Keratinocyte (primary cell): Measurements from ENCODE around the gene GOLGA8Q. TPM values are rescaled to one million over a fixed set of nuclear protein-coding genes. Genes with fewer than 3 reads are reported as not detected.
"Not testable (repeated sequence)": the region's sequence is repeated elsewhere in the genome, so short reads cannot be mapped to it uniquely, and the experiment has no call there.

ENCODE experiments used
- DNase-seq: peaks from one replicate; pipeline ENCODE4 v3.0.0-alpha.2; 2011; ENCODE audit warnings: low read depth, missing footprints, low spot score
- FAIRE-seq: peaks from 2 replicates; lab custom pipeline; 2011; peaks lifted over from hg19 to GRCh38; lab: Jason Lieb, UNC
- H2AFZ ChIP-seq: 2 replicates; pipeline ENCODE4 v1.6.0; 2012; ENCODE audit warnings: low read length, control low read depth, inconsistent platforms; ENCODE audit not compliant: control insufficient read depth
- H3K27ac ChIP-seq: 2 replicates; pipeline ENCODE4 v1.5.1; 2011; ENCODE audit warnings: low read length; ENCODE audit not compliant: control insufficient read depth, insufficient read depth
- H3K27me3 ChIP-seq: 3 replicates; pipeline ENCODE4 v1.6.0; 2011; ENCODE audit warnings: low read length; ENCODE audit not compliant: control insufficient read depth, insufficient read depth; ENCODE audit errors: extremely low read depth
- H3K36me3 ChIP-seq, 2 experiments: 2 replicates in 1 of 2; 3 replicates in 1 of 2; pipeline ENCODE4 v1.5.1; 2011; ENCODE audit warnings: low read length in 2 of 2, mild to moderate bottlenecking in 1 of 2; ENCODE audit not compliant: control insufficient read depth in 2 of 2, insufficient read depth in 2 of 2; ENCODE audit errors: extremely low read depth in 1 of 2
- H3K4me1 ChIP-seq: 3 replicates; pipeline ENCODE4 v1.5.1; 2011; ENCODE audit warnings: low read length; ENCODE audit not compliant: control insufficient read depth, insufficient read depth; ENCODE audit errors: extremely low read depth
- H3K4me2 ChIP-seq: 3 replicates; pipeline ENCODE4 v1.6.0; 2011; ENCODE audit warnings: low read depth, low read length; ENCODE audit not compliant: control insufficient read depth, insufficient read depth; ENCODE audit errors: extremely low read depth
- H3K4me3 ChIP-seq, 3 experiments: fragments of 200-600 bp in 1 of 3; sonication (generic) in 1 of 3; 2 replicates in 2 of 3; 3 replicates in 1 of 3; pipeline ENCODE4 v1.5.1; 2011 to 2016; ENCODE audit warnings: low read length in 3 of 3, mild to moderate bottlenecking in 3 of 3, control low read depth in 2 of 3, inconsistent platforms in 1 of 3, low read depth in 1 of 3, mixed read lengths in 1 of 3, mixed run types in 1 of 3, moderate library complexity in 1 of 3; ENCODE audit not compliant: control insufficient read depth in 2 of 3, insufficient read depth in 2 of 3; ENCODE audit errors: extremely low read depth in 1 of 3
- H3K79me2 ChIP-seq: 2 replicates; pipeline ENCODE4 v1.6.0; 2012; ENCODE audit warnings: low read length; ENCODE audit not compliant: control insufficient read depth, insufficient read depth
- H3K9ac ChIP-seq: 3 replicates; pipeline ENCODE4 v1.6.0; 2011; ENCODE audit warnings: low read length; ENCODE audit not compliant: control insufficient read depth, insufficient read depth; ENCODE audit errors: extremely low read depth
- H3K9me1 ChIP-seq: 3 replicates; pipeline ENCODE4 v1.6.0; 2011; ENCODE audit warnings: low read length; ENCODE audit not compliant: control insufficient read depth, insufficient read depth; ENCODE audit errors: extremely low read depth
- H3K9me3 ChIP-seq: 2 replicates; pipeline ENCODE4 v1.5.1; 2012; ENCODE audit warnings: low read depth, low read length; ENCODE audit not compliant: control insufficient read depth
- H4K20me1 ChIP-seq: 3 replicates; pipeline ENCODE4 v1.6.0; 2011; ENCODE audit warnings: low read length; ENCODE audit not compliant: control insufficient read depth, insufficient read depth; ENCODE audit errors: extremely low read depth
- dilution Hi-C: fragments of 300-500 bp; cut with MboI; formaldehyde crosslinking; loops from one replicate; pipeline ENCODE4 v1.7.0; 2020; ENCODE audit warnings: low sequenced_read_pairs; ENCODE audit not compliant: extremely low pct_ligation_motif_present
- polyA plus RNA-seq, 5 experiments: library from polyadenylated mRNA; depleted of rRNA in 3 of 5; stranded (reverse) in 3 of 5; stranded (forward) in 1 of 5; unstranded in 1 of 5; fragments of >200 nt; gene quantifications; 1 replicate in 1 of 5; 2 replicates in 3 of 5; 3 replicates in 1 of 5; pipeline versions ENCODE4 v1.2.1 to v1.2.3, GENCODE V29; 2011 to 2012; ENCODE audit warnings: missing spikeins in 2 of 5, low read depth in 1 of 5, low replicate concordance in 1 of 5

Gene GOLGA8Q
- polyA plus RNA-seq, 1 donor (not counting 4 experiments of a cell fraction or from before 2014, with no cell fraction given) = not detected

GRCh38 chr15:30523453-30524243 lies 28.2 kb upstream of the GOLGA8Q start:
- H3K4me1 ChIP-seq, DNase-seq, H3K4me2 ChIP-seq, H3K9me1 ChIP-seq, H3K27me3 ChIP-seq, H3K9ac ChIP-seq, FAIRE-seq, H3K36me3 ChIP-seq, H2AFZ ChIP-seq, H3K27ac ChIP-seq, dilution Hi-C loops, H3K4me3 ChIP-seq, H3K79me2 ChIP-seq, H4K20me1 ChIP-seq, H3K9me3 ChIP-seq: not testable (repeated sequence)

GRCh38 chr15:30525912-30526311 lies 25.9 kb upstream of the GOLGA8Q start:
- H3K27ac ChIP-seq, H3K9me1 ChIP-seq, H3K27me3 ChIP-seq, FAIRE-seq, H3K9ac ChIP-seq, H3K36me3 ChIP-seq, H4K20me1 ChIP-seq, dilution Hi-C loops, H3K79me2 ChIP-seq, H2AFZ ChIP-seq, DNase-seq, H3K4me3 ChIP-seq, H3K9me3 ChIP-seq, H3K4me1 ChIP-seq, H3K4me2 ChIP-seq: not testable (repeated sequence)

- H3K9ac ChIP-seq, H2AFZ ChIP-seq, H3K36me3 ChIP-seq, H3K27me3 ChIP-seq, DNase-seq, H3K4me1 ChIP-seq, H3K79me2 ChIP-seq, dilution Hi-C loops, H3K9me1 ChIP-seq, H3K4me3 ChIP-seq, H4K20me1 ChIP-seq, FAIRE-seq, H3K27ac ChIP-seq, H3K9me3 ChIP-seq, H3K4me2 ChIP-seq: not testable (repeated sequence)
These were observed 22.8 kb upstream of the GOLGA8Q start for GRCh38 chr15:30529049-30529448.

GRCh38 chr15:30566949-30567348 lies 15.1 kb downstream of the GOLGA8Q start:
- FAIRE-seq, DNase-seq: not testable (repeated sequence)

GRCh38 chr15:30573012-30573491 lies 21.2 kb downstream of the GOLGA8Q start:
- H2AFZ ChIP-seq, H4K20me1 ChIP-seq, dilution Hi-C loops, H3K27me3 ChIP-seq, H3K4me2 ChIP-seq, DNase-seq, H3K9ac ChIP-seq, H3K9me1 ChIP-seq, H3K79me2 ChIP-seq, H3K9me3 ChIP-seq, H3K4me3 ChIP-seq, H3K27ac ChIP-seq, H3K4me1 ChIP-seq, H3K36me3 ChIP-seq, FAIRE-seq: not testable (repeated sequence)

More at GRCh38 chr15:30566949-30567348, 15.1 kb downstream of the GOLGA8Q start:
- H3K4me2 ChIP-seq, H3K9me1 ChIP-seq, H4K20me1 ChIP-seq, H2AFZ ChIP-seq, H3K4me3 ChIP-seq, H3K9me3 ChIP-seq, H3K27me3 ChIP-seq, H3K9ac ChIP-seq, H3K4me1 ChIP-seq, H3K79me2 ChIP-seq, H3K27ac ChIP-seq, H3K36me3 ChIP-seq, dilution Hi-C loops: not testable (repeated sequence)
